ENCODE measurements around the gene SPINT4. TPM values are rescaled to one million over a fixed set of nuclear protein-coding genes. Genes with fewer than 3 reads are reported as not detected.
"Not testable (repeated sequence)": the region's sequence is repeated elsewhere in the genome, so short reads cannot be mapped to it uniquely, and the experiment has no call there.

SPINT4 gene
- total RNA-seq, 1 experiment from 2014 or later, result not detected

GRCh38 chr20:45745015-45745414 lies 22.9 kb downstream of the SPINT4 start:
- Histone ChIP-seq H3K27me3 (ENCODE audit: low read length) (no peaks in the 10 kb centered on the region), H3K4me3 (ENCODE audit: low read length) (no peak overlapping the region), H3K4me2 (ENCODE audit: low read depth, low read length, poor library complexity, severe bottlenecking) (no peak overlapping the region), H3K9me2 (replicated peaks; ENCODE audit: insufficient read depth, low read length) (no peaks in the 10 kb centered on the region), H3K4me1 (ENCODE audit: low read length) (no peaks in the 10 kb centered on the region), H3K27ac (ENCODE audit: low read length) (no peak overlapping the region), H4K20me1 (ENCODE audit: insufficient read depth, low read depth, low read length) (no peaks in the 10 kb centered on the region), H3K79me2 (ENCODE audit: low read length) (no peaks in the 10 kb centered on the region), H3K9me3 (ENCODE audit: low read length) (no peaks in the 10 kb centered on the region), H2AFZ (ENCODE audit: low read length) (no peak overlapping the region), H3K36me3 (ENCODE audit: insufficient read depth, low read length) (no peaks in the 10 kb centered on the region), H3K9ac (ENCODE audit: low read length) (no peak overlapping the region)
- DNase-seq, result no peak

- Histone ChIP-seq H3K4me1 (ENCODE audit: low read length) (no peaks in the 10 kb centered on the region), H3K79me2 (ENCODE audit: low read length) (no peaks in the 10 kb centered on the region), H3K9me3 (ENCODE audit: low read length) (no peaks in the 10 kb centered on the region), H3K4me2 (ENCODE audit: low read depth, low read length, poor library complexity, severe bottlenecking) (no peak overlapping the region), H3K27me3 (ENCODE audit: low read length) (no peaks in the 10 kb centered on the region), H3K36me3 (ENCODE audit: insufficient read depth, low read length) (no peaks in the 10 kb centered on the region), H3K27ac (ENCODE audit: low read length) (no peak overlapping the region), H4K20me1 (ENCODE audit: insufficient read depth, low read depth, low read length) (no peaks in the 10 kb centered on the region), H3K9me2 (replicated peaks; ENCODE audit: insufficient read depth, low read length) (no peaks in the 10 kb centered on the region), H2AFZ (ENCODE audit: low read length) (no peak overlapping the region), H3K9ac (ENCODE audit: low read length) (no peak overlapping the region), H3K4me3 (ENCODE audit: low read length) (no peak overlapping the region)
- no peak for DNase-seq
These were observed 29.6 kb downstream of the SPINT4 start for GRCh38 chr20:45751721-45752120.

DNA sequence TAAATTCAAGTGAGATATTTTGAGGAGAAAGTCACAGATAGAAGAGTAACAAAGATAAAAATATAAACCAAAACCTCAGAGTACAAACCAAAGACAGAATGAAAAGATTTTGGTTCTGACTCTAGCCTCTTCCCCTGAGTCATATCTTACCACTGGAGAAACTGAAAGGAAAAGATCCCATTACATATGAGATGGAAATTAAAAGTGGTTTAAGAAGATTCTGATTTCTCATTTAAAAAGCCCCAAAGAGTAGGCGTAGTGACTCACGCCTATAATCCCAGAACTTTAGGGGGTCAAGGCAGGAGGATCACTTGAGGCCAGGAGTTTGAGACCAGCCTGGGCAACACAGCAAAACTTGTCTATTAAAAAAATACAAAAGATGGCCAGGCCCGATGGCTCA lies 30.6 kb downstream of the SPINT4 start:
- H4K20me1 ChIP-seq (ENCODE audit: insufficient read depth, low read depth, low read length), result no peaks in the 10 kb centered on the region
- H3K79me2 ChIP-seq (ENCODE audit: low read length), result no peaks in the 10 kb centered on the region
- no peak overlapping the region for H2AFZ ChIP-seq (ENCODE audit: low read length)
- H3K4me1 ChIP-seq (ENCODE audit: low read length), result no peaks in the 10 kb centered on the region
- H3K27ac ChIP-seq (ENCODE audit: low read length), result no peak overlapping the region
- no peak overlapping the region for H3K4me3 ChIP-seq (ENCODE audit: low read length)
- H3K4me2 ChIP-seq (ENCODE audit: low read depth, low read length, poor library complexity, severe bottlenecking), result no peak overlapping the region
- no peaks in the 10 kb centered on the region for H3K36me3 ChIP-seq (ENCODE audit: insufficient read depth, low read length)
- H3K9ac ChIP-seq (ENCODE audit: low read length), result no peak overlapping the region
- H3K27me3 ChIP-seq (ENCODE audit: low read length), result no peaks in the 10 kb centered on the region
- no peaks in the 10 kb centered on the region for H3K9me2 ChIP-seq (replicated peaks; ENCODE audit: insufficient read depth, low read length)
- DNase-seq, result no peak
- H3K9me3 ChIP-seq (ENCODE audit: low read length), result no peaks in the 10 kb centered on the region

- no peaks in the 10 kb centered on the region for H3K36me3 ChIP-seq (ENCODE audit: insufficient read depth, low read length)
- H2AFZ ChIP-seq (ENCODE audit: low read length), result no peak overlapping the region
- no peak overlapping the region for H3K4me2 ChIP-seq (ENCODE audit: low read depth, low read length, poor library complexity, severe bottlenecking)
- no peaks in the 10 kb centered on the region for H3K9me3 ChIP-seq (ENCODE audit: low read length)
- H3K27me3 ChIP-seq (ENCODE audit: low read length), result no peaks in the 10 kb centered on the region
- H4K20me1 ChIP-seq (ENCODE audit: insufficient read depth, low read depth, low read length), result no peaks in the 10 kb centered on the region
- no peak overlapping the region for H3K4me3 ChIP-seq (ENCODE audit: low read length)
- no peaks in the 10 kb centered on the region for H3K4me1 ChIP-seq (ENCODE audit: low read length)
- H3K9me2 ChIP-seq (replicated peaks; ENCODE audit: insufficient read depth, low read length), result no peaks in the 10 kb centered on the region
- DNase-seq, result no peak
- no peaks in the 10 kb centered on the region for H3K79me2 ChIP-seq (ENCODE audit: low read length)
- no peak overlapping the region for H3K27ac ChIP-seq (ENCODE audit: low read length)
- no peak overlapping the region for H3K9ac ChIP-seq (ENCODE audit: low read length)
These were observed 35.9 kb downstream of the SPINT4 start for GRCh38 chr20:45758096-45758495.

- H3K27ac ChIP-seq (ENCODE audit: low read length); H3K4me3 ChIP-seq (ENCODE audit: low read length); H3K36me3 ChIP-seq (ENCODE audit: insufficient read depth, low read length); H3K9me2 ChIP-seq (replicated peaks; ENCODE audit: insufficient read depth, low read length); H3K27me3 ChIP-seq (ENCODE audit: low read length); H4K20me1 ChIP-seq (ENCODE audit: insufficient read depth, low read depth, low read length); DNase-seq; H3K79me2 ChIP-seq (ENCODE audit: low read length); H3K4me2 ChIP-seq (ENCODE audit: low read depth, low read length, poor library complexity, severe bottlenecking); H3K9me3 ChIP-seq (ENCODE audit: low read length); H3K9ac ChIP-seq (ENCODE audit: low read length); H3K4me1 ChIP-seq (ENCODE audit: low read length); H2AFZ ChIP-seq (ENCODE audit: low read length): not testable (repeated sequence)
These were observed 37.8 kb downstream of the SPINT4 start for GRCh38 chr20:45759921-45760320.

DNA sequence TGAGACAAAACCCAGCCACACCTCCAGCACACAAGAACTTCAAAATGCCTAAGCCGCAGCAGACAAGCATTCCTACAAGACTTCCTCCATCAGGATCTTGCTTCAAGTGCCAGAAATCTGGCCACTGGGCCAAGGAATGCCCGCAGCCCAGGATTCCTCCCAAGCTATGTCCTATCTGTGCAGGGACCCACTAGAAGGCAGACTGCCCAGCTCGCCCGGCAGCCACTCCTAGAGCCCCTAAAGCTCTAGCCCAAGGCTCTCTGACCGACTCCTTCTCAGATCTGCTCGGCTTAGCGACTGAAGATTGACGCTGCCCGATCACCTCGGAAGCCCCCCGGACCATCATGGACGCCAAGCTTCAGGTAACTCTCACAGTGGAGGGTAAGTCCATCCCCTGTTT lies 39.8 kb downstream of the SPINT4 start:
- not testable (repeated sequence) for H2AFZ ChIP-seq (ENCODE audit: low read length); H4K20me1 ChIP-seq (ENCODE audit: insufficient read depth, low read depth, low read length); H3K79me2 ChIP-seq (ENCODE audit: low read length); H3K4me2 ChIP-seq (ENCODE audit: low read depth, low read length, poor library complexity, severe bottlenecking); H3K4me1 ChIP-seq (ENCODE audit: low read length); H3K27me3 ChIP-seq (ENCODE audit: low read length); H3K9me2 ChIP-seq (replicated peaks; ENCODE audit: insufficient read depth, low read length); H3K36me3 ChIP-seq (ENCODE audit: insufficient read depth, low read length); H3K27ac ChIP-seq (ENCODE audit: low read length); H3K9ac ChIP-seq (ENCODE audit: low read length); H3K9me3 ChIP-seq (ENCODE audit: low read length); H3K4me3 ChIP-seq (ENCODE audit: low read length); DNase-seq

DNA sequence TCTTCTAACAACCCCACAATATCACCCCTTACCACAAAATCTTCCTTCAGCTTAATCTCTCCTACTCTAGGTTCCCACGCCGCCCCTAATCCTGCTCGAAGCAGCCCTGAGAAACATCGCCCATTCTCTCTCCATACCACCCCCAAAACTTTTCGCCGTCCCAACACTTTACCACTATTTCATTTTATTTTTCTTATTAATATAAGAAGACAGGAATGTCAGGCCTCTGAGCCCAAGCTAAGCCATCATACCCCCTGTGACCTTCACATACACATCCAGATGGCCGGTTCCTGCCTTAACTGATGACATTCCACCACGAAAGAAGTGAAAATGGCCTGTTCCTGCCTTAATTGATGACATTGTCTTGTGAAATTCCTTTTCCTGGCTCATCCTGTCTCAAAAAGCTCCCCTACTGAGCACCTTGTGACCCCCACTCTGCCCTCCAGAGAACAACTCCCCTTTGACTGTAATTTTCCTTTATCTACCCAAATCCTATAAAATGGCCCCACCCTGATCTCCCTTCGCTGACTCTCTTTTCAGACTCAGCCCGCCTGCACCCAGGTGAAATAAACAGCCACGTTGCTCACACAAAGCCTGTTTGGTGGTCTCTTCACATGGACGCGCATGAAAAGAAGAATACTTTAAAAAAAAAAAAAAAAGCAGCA lies 42.6 kb downstream of the SPINT4 start:
- H3K79me2 ChIP-seq (ENCODE audit: low read length); H3K4me1 ChIP-seq (ENCODE audit: low read length): not testable (repeated sequence)

GRCh38 chr20:45765307-45765875 lies 43.2 kb downstream of the SPINT4 start:
- H3K36me3 ChIP-seq (ENCODE audit: insufficient read depth, low read length), result no peaks in the 10 kb centered on the region
- no peak overlapping the region for H2AFZ ChIP-seq (ENCODE audit: low read length)
- H3K27me3 ChIP-seq (ENCODE audit: low read length), result no peaks in the 10 kb centered on the region

More for the DNA sequence above, 42.6 kb downstream of the SPINT4 start:
- not testable (repeated sequence) for H3K27ac ChIP-seq (ENCODE audit: low read length); H4K20me1 ChIP-seq (ENCODE audit: insufficient read depth, low read depth, low read length); H3K4me3 ChIP-seq (ENCODE audit: low read length); H3K36me3 ChIP-seq (ENCODE audit: insufficient read depth, low read length); DNase-seq; H3K27me3 ChIP-seq (ENCODE audit: low read length); H3K9me3 ChIP-seq (ENCODE audit: low read length); H3K4me2 ChIP-seq (ENCODE audit: low read depth, low read length, poor library complexity, severe bottlenecking); H3K9ac ChIP-seq (ENCODE audit: low read length); H3K9me2 ChIP-seq (replicated peaks; ENCODE audit: insufficient read depth, low read length); H2AFZ ChIP-seq (ENCODE audit: low read length)

More at GRCh38 chr20:45765307-45765875, 43.2 kb downstream of the SPINT4 start:
- no peak for DNase-seq
- H3K4me2 ChIP-seq (ENCODE audit: low read depth, low read length, poor library complexity, severe bottlenecking), result no peak overlapping the region
- no peak overlapping the region for H3K4me3 ChIP-seq (ENCODE audit: low read length)
- no peaks in the 10 kb centered on the region for H3K9me2 ChIP-seq (replicated peaks; ENCODE audit: insufficient read depth, low read length)
- H3K9ac ChIP-seq (ENCODE audit: low read length), result no peak overlapping the region
- no peaks in the 10 kb centered on the region for H3K9me3 ChIP-seq (ENCODE audit: low read length)
- no peaks in the 10 kb centered on the region for H4K20me1 ChIP-seq (ENCODE audit: insufficient read depth, low read depth, low read length)
- H3K27ac ChIP-seq (ENCODE audit: low read length), result no peak overlapping the region
- H3K79me2 ChIP-seq (ENCODE audit: low read length), result no peaks in the 10 kb centered on the region
- no peaks in the 10 kb centered on the region for H3K4me1 ChIP-seq (ENCODE audit: low read length)
